HG03432 (cell line): ENCODE results near the gene C12orf42.

Experiments used
- ATAC-seq: cut with Tn5 transposase; IDR thresholded peaks from one replicate; pipeline ENCODE4 v1.9.1; 2021; ENCODE audit warnings: mild to moderate bottlenecking, moderate library complexity; ENCODE audit not compliant: unreplicated experiment

C12orf42 gene

GRCh38 chr12:103350116-103350515 lies 145.7 kb downstream of the C12orf42 start:
- no peak for ATAC-seq

GRCh38 chr12:103348935-103349334 lies 146.8 kb downstream of the C12orf42 start:
- no peak for ATAC-seq

DNA sequence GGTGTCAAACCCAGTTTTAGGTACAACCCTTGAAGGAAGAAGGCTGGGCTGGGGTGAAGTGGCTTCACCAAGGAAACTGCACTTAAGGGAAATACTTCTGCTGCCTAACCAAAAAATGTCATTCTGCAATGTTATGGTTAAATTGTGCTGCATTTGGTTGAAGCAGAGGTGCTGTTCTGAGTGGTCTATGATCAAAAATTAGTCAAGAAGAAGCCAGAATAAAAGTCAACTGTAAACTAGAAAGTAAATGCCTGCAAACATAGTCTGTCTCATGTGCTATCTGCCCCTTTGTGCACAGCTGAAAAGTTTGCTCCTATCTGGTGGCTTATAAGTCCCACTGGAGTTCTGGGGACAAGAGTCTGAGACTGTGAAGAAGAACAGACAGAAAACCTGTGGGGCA lies 158.8 kb downstream of the C12orf42 start:
- ATAC-seq = no peak

GRCh38 chr12:103334466-103334865 lies 161.3 kb downstream of the C12orf42 start:
- no peak for ATAC-seq

DNA sequence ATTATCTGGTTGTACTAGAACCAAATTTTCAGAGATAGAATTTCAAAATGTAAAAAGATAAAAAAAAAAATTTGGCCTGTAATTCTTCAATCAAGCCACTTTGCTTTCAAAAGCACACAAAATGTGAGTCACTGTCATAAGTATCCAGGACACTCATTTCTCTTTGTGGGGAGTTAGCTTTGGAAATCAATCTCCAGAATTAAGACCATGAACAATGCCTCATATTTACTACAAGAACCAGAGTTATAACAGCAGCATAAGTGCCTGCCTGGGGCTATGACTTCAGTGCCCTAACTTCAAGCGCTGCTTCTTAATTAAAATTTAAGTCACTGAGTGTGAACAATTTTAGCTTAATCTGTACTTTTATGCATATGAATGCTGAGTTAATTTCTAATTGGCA lies 162.1 kb downstream of the C12orf42 start:
- no peak for ATAC-seq

GRCh38 chr12:103331643-103332042 lies 164.1 kb downstream of the C12orf42 start:
- no peak for ATAC-seq

GRCh38 chr12:103330672-103331071 lies 165.1 kb downstream of the C12orf42 start:
- no peak for ATAC-seq

GRCh38 chr12:103327676-103328075 lies 168.1 kb downstream of the C12orf42 start:
- ATAC-seq = no peak

DNA sequence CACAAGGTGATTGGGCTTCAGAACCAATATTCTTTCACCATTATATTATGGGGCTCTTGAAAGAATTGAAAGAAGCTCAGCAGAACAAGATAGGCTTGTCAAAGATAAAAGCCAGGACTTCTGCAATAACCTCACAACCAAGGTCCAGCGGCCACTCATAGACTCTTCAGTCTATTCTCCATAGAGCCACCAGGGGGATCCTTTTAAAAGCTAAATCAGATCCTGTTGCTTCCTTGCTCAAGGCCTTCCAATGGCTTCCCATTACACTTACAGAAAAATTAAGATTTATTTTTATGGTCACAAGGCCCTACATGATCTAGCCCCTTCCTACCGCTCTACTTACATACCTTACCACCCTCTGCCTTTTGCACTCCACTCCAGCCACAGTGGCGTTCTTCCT lies 169.6 kb downstream of the C12orf42 start:
- no peak for ATAC-seq

DNA sequence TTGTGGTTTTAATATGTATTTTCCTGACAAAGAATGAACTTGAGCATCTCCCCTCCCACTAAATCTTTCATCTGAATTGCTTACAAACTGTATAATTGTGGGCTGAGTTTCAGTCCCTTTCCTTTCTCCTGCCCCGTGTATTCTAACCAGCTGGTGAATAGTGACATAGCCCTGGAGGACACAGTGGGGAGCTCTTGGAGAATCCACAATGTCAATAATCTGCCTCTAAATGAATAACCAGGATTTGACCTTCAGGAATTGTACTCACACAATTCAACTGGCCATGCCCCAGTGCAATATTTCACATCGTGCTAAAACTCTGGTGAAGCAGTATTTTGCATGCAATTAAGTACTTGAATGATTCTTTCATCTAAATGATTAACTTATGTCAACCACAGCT lies 177.2 kb downstream of the C12orf42 start:
- no peak for ATAC-seq

GRCh38 chr12:103317220-103317619 lies 178.5 kb downstream of the C12orf42 start:
- no peak for ATAC-seq

DNA sequence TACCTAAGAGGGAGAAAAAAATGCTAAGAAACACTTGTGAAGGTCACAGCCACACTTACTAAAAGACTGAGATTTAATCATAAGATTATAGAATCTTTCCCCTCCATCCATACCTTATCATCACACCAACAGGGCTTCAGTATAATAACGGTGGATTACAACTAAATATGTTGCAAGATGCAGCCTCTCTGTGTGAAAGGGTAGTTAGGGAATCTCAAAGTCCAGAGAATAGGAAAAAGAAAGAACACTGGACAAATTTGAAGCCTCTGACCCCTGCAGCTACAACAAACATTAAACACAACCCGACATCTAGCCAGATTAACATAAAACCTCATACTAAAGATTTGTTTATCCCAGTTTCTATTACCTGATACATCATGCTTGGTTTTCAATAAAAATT lies 181.0 kb downstream of the C12orf42 start:
- no peak for ATAC-seq

DNA sequence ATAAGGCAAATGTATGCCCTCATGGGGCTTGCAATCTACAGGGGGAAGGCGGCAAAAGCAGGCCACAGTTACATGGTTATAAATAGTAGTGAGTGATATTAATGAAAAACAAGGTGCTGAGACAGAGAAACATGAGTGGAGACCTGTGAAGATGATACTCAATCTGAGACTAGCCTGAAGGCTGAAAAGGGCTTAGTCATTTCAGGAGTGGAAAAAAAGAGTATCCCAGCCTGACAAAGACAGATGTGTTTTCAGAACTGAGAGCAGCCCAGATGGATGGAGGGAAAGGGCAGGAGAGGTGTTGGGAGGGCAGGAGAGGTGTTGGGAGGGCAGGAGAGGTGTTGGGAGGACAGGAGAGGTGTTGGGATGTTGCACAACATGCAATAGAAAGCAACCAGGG lies 181.9 kb downstream of the C12orf42 start:
- no peak for ATAC-seq

- no peak for ATAC-seq
Observed at GRCh38 chr12:103312742-103313354, 182.9 kb downstream of the C12orf42 start.

DNA sequence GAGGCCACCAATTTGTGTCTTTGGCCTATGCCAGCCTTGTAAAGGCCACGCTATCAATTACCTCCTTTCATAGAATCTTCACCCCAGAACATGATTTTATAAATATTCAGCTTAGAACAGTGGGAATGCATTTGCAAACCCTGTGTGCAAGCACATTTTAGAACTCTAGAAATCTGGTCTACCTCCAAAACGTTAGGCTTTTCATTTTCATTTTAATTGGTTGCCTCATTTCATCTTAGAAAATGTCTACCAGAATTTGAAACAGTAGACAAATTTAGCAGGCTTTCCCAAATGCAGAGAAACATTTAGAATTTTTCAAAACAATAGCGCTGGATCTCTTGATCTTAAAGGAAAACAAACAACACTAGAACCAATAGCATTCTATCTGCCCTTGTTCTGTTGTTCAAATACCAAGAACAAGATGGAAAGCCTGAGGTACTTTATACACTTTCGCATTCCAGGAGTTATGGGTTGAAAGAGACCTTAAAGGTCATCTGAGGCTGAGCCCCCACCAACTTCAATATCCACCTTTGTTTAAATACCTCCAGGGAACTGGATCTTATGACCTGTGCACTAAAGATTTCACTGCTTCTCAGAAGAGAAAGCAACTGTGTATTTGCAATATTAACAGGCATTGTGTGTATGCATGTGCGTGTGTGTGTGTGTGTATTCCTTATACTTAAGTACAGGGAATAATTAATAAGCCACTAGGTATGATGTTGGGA lies 185.1 kb downstream of the C12orf42 start:
- ATAC-seq = no peak

DNA sequence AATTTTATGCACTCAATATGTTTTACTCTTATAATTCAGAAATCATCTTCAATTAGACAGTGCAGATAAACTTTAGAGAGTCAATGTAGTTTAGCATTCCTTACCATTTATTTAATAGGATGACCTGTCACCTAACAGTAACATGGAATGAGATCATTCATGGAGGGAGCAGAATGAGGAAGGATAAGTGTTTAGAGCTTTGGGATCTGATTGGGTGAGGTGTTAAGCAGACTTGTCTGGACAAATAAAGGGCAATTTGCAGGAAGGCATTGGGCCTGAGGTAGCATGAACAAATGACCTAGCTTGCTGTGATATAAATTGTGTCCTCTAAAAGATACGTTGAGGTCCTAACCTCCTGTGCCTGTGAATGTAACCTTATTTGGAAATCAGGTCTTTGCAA lies 187.4 kb downstream of the C12orf42 start:
- no peak for ATAC-seq

- no peak for ATAC-seq
Observed at GRCh38 chr12:103303484-103303883, 192.3 kb downstream of the C12orf42 start.

DNA sequence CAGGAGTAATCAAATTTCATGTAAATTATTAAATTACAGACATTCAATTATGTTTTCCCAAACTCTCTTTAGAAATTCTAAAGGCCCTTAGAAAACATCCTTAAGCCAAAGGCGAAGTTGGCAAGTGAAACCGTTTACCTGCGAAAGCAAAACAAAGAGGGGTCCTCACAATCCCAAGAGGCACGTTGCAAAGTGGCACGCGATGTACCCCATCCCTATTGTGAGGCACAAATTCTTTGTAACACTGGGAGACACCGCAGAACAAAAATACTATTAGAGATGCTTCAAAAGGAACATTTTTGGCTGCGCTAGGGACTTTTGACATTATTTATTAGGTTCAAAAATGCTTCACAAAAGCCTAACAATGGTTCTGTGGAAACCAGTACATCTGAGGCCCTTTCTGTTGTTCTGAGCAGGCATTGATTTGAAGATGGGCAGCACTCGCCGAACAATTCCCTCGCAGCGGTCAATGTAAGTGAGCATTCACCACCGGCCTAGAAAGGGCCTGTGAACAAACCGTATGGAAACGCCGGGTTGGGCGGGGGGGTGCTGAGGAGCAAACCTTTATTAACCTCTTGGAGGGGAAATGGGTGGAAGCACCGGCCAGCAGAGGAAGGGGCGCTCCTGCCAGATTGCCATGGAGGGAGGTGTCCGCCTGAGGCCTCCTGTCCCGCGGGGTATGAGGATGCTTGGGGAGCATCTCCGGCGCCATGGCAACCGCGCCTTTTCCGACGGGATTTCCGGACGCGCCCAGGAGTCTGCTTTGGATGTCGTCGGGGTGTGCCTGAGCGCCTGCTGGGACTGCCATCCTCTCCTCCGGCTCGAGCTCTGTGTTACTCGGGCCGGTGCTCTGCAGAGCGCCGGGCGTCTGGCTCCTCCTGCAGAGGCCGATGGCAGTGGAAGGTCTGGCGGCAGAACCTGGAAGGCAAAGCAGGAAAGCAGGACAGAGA lies 193.9 kb downstream of the C12orf42 start:
- no peak for ATAC-seq

DNA sequence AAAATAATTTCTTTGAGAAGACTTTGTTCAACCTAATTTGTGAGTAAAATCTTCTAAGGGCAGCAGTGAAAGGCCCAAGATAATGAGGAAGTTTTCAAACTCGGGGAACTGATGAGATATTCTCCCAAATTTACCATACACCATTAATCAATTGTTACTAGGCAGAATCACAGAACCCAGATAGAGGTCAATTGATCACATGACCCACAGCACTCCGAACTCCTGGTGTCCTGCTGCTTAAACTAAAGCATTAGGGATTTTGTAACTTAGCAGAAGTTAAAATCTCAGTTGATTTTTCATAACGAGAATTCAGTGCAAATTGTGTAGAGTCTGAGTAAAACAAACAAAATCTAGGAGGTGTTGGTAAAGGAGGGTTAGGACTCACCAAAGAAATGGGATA lies 207.8 kb downstream of the C12orf42 start:
- ATAC-seq = no peak

- no peak for ATAC-seq
Observed at GRCh38 chr12:103282124-103282523, 213.6 kb downstream of the C12orf42 start.

DNA sequence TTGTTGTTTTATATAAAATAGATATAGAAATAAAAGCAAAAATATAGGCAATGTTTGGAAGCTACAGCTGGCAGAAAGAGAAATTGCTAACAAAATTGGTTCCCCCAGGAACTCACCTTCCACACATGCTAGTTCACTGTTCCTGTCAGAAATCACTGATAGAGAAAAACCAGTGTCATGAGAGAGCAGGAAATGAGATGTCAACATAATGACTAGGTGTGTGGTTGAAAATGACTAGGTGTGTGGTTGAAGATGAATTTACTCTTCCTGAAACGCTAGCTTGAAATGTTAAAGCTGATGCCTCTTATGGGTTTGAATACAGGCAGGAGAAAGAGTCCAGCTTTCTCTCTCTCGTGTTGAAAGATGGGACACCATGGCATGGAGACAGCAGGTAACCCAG lies 216.3 kb downstream of the C12orf42 start:
- peak; percentile 96 for ATAC-seq

- ATAC-seq = no peak
Observed at GRCh38 chr12:103278329-103278728, 217.4 kb downstream of the C12orf42 start.
